Endothelial cell of umbilical vein (primary cell): ENCODE data around the gene DGCR2. TPM values are rescaled to one million over a fixed set of nuclear protein-coding genes. Genes with fewer than 3 reads are reported as not detected.

Source experiments
- BruUV-seq: library from RNA; stranded (reverse); fragments of 400-500 nt; replicated peaks from 2 replicates; lab custom pipeline; 2021; lab: Mats Ljungman, UMichigan
- CTCF ChIA-PET: fragments of 300-600, 350-600 bp; sonication (Branson Sonifier 250); formaldehyde crosslinking; loops from one replicate; lab custom pipeline; 2021; ENCODE audit warnings: antibody characterized with exemption, inconsistent platforms; lab: Charles Lee
- POLR2A ChIA-PET: fragments of 300-600, 350-600 bp; sonication (Branson Sonifier 250); formaldehyde crosslinking; loops from one replicate; lab custom pipeline; 2021; ENCODE audit warnings: antibody characterized with exemption, inconsistent platforms; lab: Charles Lee
- DNase-seq: peaks from one replicate; pipeline ENCODE4 v3.0.0-alpha.2; 2011; ENCODE audit warnings: low read depth, low spot score
- FAIRE-seq: peaks from 2 replicates; lab custom pipeline; 2011; peaks lifted over from hg19 to GRCh38; lab: Jason Lieb, UNC
- H2AFZ ChIP-seq: 2 replicates; pipeline ENCODE4 v1.6.0; 2012; ENCODE audit warnings: low read depth, low read length, control low read depth, inconsistent platforms
- H3K27ac ChIP-seq: 2 replicates; pipeline ENCODE4 v1.5.1; 2011; ENCODE audit warnings: low read depth, mild to moderate bottlenecking, control low read depth, low read length, moderate library complexity; ENCODE audit not compliant: insufficient read depth
- H3K27me3 ChIP-seq, 2 experiments: 2 replicates each; pipeline versions ENCODE4 v1.6.0 to v1.6.1; 2011; ENCODE audit warnings: low read length in 2 of 2, mixed read lengths in 1 of 2; ENCODE audit not compliant: control insufficient read depth in 2 of 2, insufficient read depth in 2 of 2
- H3K36me3 ChIP-seq, 2 experiments: 2 replicates in 1 of 2; 3 replicates in 1 of 2; pipeline ENCODE4 v1.5.1; 2011; ENCODE audit warnings: low read length in 2 of 2, mild to moderate bottlenecking in 1 of 2, moderate library complexity in 1 of 2; ENCODE audit not compliant: control insufficient read depth in 2 of 2, insufficient read depth in 2 of 2; ENCODE audit errors: extremely low read depth in 1 of 2
- H3K4me1 ChIP-seq: 3 replicates; pipeline ENCODE4 v1.5.1; 2011; ENCODE audit warnings: mild to moderate bottlenecking, low read length; ENCODE audit not compliant: control insufficient read depth, insufficient read depth; ENCODE audit errors: extremely low read depth
- H3K4me2 ChIP-seq: 2 replicates; pipeline ENCODE4 v1.6.1; 2011; ENCODE audit warnings: low read length, control low read depth, mixed read lengths; ENCODE audit not compliant: insufficient read depth
- H3K4me3 ChIP-seq, 3 experiments: fragments of 200-600 bp in 1 of 3; sonication (generic), shearing (Covaris generic) in 1 of 3; replicated peaks in 1 of 3; 2 replicates each; pipeline ENCODE4 v1.5.1; 2011 to 2016; ENCODE audit warnings: control low read depth in 3 of 3, low read length in 3 of 3, mild to moderate bottlenecking in 2 of 3, inconsistent platforms in 1 of 3, low read depth in 1 of 3, moderate library complexity in 1 of 3; ENCODE audit not compliant: insufficient read depth in 1 of 3
- H3K79me2 ChIP-seq: 2 replicates; pipeline ENCODE4 v1.6.0; 2012; ENCODE audit warnings: low read length, inconsistent platforms; ENCODE audit not compliant: control insufficient read depth, insufficient read depth
- H3K9ac ChIP-seq: replicated peaks from 2 replicates; pipeline ENCODE3; 2011; ENCODE audit warnings: low read length, control low read depth; ENCODE audit not compliant: insufficient read depth; ENCODE audit errors: extremely low read depth
- H3K9me1 ChIP-seq: replicated peaks from 3 replicates; pipeline ENCODE4 v1.6.0; 2011; ENCODE audit warnings: mild to moderate bottlenecking, low read length; ENCODE audit not compliant: control insufficient read depth, insufficient read depth; ENCODE audit errors: extremely low read depth
- H3K9me3 ChIP-seq: replicated peaks from 2 replicates; pipeline ENCODE4 v1.5.1; 2012; ENCODE audit warnings: low read length, inconsistent platforms; ENCODE audit not compliant: control insufficient read depth, insufficient read depth
- H4K20me1 ChIP-seq: replicated peaks from 2 replicates; pipeline ENCODE3; 2011; ENCODE audit warnings: mild to moderate bottlenecking, low read length; ENCODE audit not compliant: control insufficient read depth, insufficient read depth; ENCODE audit errors: extremely low read depth
- EZH2 ChIP-seq: IDR thresholded peaks from 2 replicates; pipeline ENCODE4 v1.6.1; 2012; ENCODE audit warnings: borderline replicate concordance, low read depth, mild to moderate bottlenecking, moderate library complexity, low read length, inconsistent platforms; ENCODE audit not compliant: severe bottlenecking
- FOS ChIP-seq: IDR thresholded peaks from 2 replicates; pipeline ENCODE4 v1.6.1; 2011; ENCODE audit warnings: mild to moderate bottlenecking, low read length, moderate library complexity, borderline replicate concordance; ENCODE audit not compliant: insufficient read depth
- GATA2 ChIP-seq: IDR thresholded peaks from 2 replicates; pipeline ENCODE4 v1.7.0; 2011; ENCODE audit warnings: low read depth, mild to moderate bottlenecking, moderate library complexity, mixed read lengths, low read length; ENCODE audit not compliant: insufficient read length, insufficient read depth
- JUN ChIP-seq: IDR thresholded peaks from 2 replicates; pipeline ENCODE4 v1.6.1; 2011; ENCODE audit warnings: borderline replicate concordance, low read depth; ENCODE audit not compliant: insufficient read length, insufficient read depth
- MYC ChIP-seq: IDR thresholded peaks from one replicate; pipeline ENCODE4 v1.6.1; 2011; ENCODE audit warnings: mild to moderate bottlenecking, low read depth, low read length
- POLR2A ChIP-seq: IDR thresholded peaks from 2 replicates; pipeline ENCODE4 v1.6.1; 2012; ENCODE audit warnings: low read depth, mild to moderate bottlenecking, control low read depth, low read length
- POLR2AphosphoS5 ChIP-seq: IDR thresholded peaks from 2 replicates; pipeline ENCODE4 v1.6.1; 2012; ENCODE audit warnings: low read depth, mild to moderate bottlenecking, control low read depth, low read length, moderate library complexity; ENCODE audit not compliant: insufficient read depth
- dilution Hi-C: fragments of 300-500 bp; cut with MboI; formaldehyde crosslinking; loops from one replicate; pipeline ENCODE4 v1.15.0; 2019; ENCODE audit warnings: low sequenced_read_pairs; ENCODE audit not compliant: extremely low pct_ligation_motif_present
- intact Hi-C: fragments of 100-400 bp; cut with micrococcal nuclease; formaldehyde crosslinking; loops from one replicate; pipeline ENCODE4 v1.10.0; 2022
- polyA plus RNA-seq, 4 experiments: library from polyadenylated mRNA; depleted of rRNA in 3 of 4; stranded (reverse) in 3 of 4; unstranded in 1 of 4; fragments of >200 nt; gene quantifications; 2 replicates each; pipeline versions ENCODE4 v1.2.1 to v1.2.3, GENCODE V29; 2011 to 2012; ENCODE audit warnings: missing spikeins in 1 of 4
- total RNA-seq: library from RNA; stranded (reverse); gene quantifications from 2 replicates; pipeline ENCODE4 v1.2.3, GENCODE V29; 2021
- TF ChIP-seq, protein P1 (sequence below): IDR thresholded peaks from 2 replicates; pipeline ENCODE4 v1.6.1; 2011; ENCODE audit not compliant: insufficient read depth, insufficient read length
- TF ChIP-seq, protein P2 (sequence below), 2 donors: IDR thresholded peaks; 1 replicate in 1 of 2; 2 replicates in 1 of 2; pipeline ENCODE4 v1.5.1; 2011; ENCODE audit warnings: low read length in 2 of 2, mild to moderate bottlenecking in 2 of 2, moderate library complexity in 2 of 2, control low read depth in 1 of 2, inconsistent platforms in 1 of 2, low read depth in 1 of 2; ENCODE audit not compliant: insufficient read depth in 1 of 2; ENCODE audit errors: extremely low read depth in 1 of 2

Gene DGCR2
- total and polyA plus RNA-seq, 2 donors (not counting 3 experiments of a cell fraction or from before 2014, with no cell fraction given) = 44.8 to 51.2 TPM

DNA sequence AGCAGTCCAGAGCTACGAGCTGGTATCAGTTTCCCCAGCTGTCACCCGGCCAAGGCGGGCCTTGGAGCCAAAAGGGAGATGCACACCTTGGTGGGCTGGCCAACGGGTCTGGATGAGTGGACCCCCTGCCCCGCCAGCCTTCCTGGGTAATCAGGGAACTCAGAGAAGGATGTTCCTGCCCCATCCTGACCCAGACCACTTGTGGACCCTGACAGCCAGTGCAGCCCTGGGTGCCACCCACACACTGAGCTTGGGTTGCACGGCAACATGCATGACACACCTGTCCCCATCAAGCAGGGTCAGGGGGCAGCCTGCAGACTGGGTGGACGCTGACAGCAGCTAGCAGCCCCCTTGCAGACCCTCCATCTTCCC, 47.7 kb upstream of the DGCR2 start:
- ChIA-PET POLR2A (no interaction called here), CTCF (interaction anchor here (0.7 to 1.0 kb wide), 3 partner anchors 10 to 18 kb away, joined by 3 read pairs; no protein-coding TSS in a partner anchor)
- DNase-seq (no peak), FAIRE-seq (no peak)
- BruUV-seq = no TSS peak
- intact Hi-C loops = no loop called here
- Histone ChIP-seq H3K9ac (no peak overlapping the region), H3K79me2 (peaks cover 25% of the 10 kb centered on the region), H2AFZ (peak overlapping the region; percentile 72), H3K4me3 (no peak overlapping the region), H3K4me1 (peaks cover 18% of the 10 kb centered on the region), H3K9me3 (no peaks in the 10 kb centered on the region), H3K9me1 (no peaks in the 10 kb centered on the region), H3K36me3 (no peaks in the 10 kb centered on the region), H3K4me2 (peak overlapping the region; percentile 5), H3K27ac (no peak overlapping the region), H4K20me1 (no peaks in the 10 kb centered on the region), H3K27me3 (peaks cover 22 to 24% of the 10 kb centered on the region in 2 experiments)
- dilution Hi-C loops = no loop called here
- no peak for TF ChIP-seq MYC
- no peak for TF ChIP-seq POLR2AphosphoS5
- no peak for TF ChIP-seq GATA2
- TF ChIP-seq FOS = no peak
- TF ChIP-seq, protein P1, sequence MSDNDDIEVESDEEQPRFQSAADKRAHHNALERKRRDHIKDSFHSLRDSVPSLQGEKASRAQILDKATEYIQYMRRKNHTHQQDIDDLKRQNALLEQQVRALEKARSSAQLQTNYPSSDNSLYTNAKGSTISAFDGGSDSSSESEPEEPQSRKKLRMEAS = no peak
- no peak for TF ChIP-seq POLR2A
- no peak for TF ChIP-seq EZH2
- TF ChIP-seq, protein P2, sequence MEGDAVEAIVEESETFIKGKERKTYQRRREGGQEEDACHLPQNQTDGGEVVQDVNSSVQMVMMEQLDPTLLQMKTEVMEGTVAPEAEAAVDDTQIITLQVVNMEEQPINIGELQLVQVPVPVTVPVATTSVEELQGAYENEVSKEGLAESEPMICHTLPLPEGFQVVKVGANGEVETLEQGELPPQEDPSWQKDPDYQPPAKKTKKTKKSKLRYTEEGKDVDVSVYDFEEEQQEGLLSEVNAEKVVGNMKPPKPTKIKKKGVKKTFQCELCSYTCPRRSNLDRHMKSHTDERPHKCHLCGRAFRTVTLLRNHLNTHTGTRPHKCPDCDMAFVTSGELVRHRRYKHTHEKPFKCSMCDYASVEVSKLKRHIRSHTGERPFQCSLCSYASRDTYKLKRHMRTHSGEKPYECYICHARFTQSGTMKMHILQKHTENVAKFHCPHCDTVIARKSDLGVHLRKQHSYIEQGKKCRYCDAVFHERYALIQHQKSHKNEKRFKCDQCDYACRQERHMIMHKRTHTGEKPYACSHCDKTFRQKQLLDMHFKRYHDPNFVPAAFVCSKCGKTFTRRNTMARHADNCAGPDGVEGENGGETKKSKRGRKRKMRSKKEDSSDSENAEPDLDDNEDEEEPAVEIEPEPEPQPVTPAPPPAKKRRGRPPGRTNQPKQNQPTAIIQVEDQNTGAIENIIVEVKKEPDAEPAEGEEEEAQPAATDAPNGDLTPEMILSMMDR (IDR thresholded peaks at IDR 0.05; ENCODE audit: extremely low read depth in 1 of 2, insufficient read depth in 1 of 2, low read depth in 1 of 2, low read length in 2 of 2) = no peak
- no peak for TF ChIP-seq JUN
